Epithelial cell of umbilical artery (primary cell): ENCODE data around the gene KCNJ3. TPM values are rescaled to one million over a fixed set of nuclear protein-coding genes. Genes with fewer than 3 reads are reported as not detected.

Source experiments
- total RNA-seq: library from RNA; depleted of rRNA; stranded (reverse); fragments of >200 nt; gene quantifications from 2 replicates; pipeline ENCODE4 v1.2.3, GENCODE V29; 2014

KCNJ3 gene
- not detected in 2 replicates for total RNA-seq

GRCh38 chr2:154698296-154698720 is at the start of gene KCNJ3:
Gene KCNJ3 (plus strand): TSS chr2:154698695. CDS start chr2:154698776, 81 bp downstream.

